ENCODE data around the gene DPY19L2.

DNA sequence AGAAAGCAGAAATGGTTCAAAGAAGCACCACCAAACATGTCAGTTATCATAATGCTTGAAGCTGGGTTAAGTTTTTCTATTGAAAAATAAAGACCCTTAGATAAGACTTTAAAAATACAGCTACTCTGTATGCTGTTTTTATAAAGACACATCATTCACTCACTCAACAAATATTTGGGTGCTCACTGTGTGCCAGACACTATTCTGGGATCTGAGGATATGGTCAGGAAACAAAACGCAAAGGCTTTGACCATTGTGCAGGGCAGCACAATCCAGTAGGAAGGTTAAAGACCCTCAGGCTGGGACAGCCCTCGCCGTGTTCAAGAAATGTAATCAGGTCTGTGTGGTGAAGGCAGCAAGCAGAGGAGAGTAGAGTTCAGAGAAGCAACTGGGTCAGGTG lies 38.0 kb upstream of the DPY19L2 start:
- TF ChIP-seq FOS (IDR thresholded peaks at IDR 0.05; ENCODE audit: low read depth, low read length) = no peak
- TF ChIP-seq, protein P1, sequence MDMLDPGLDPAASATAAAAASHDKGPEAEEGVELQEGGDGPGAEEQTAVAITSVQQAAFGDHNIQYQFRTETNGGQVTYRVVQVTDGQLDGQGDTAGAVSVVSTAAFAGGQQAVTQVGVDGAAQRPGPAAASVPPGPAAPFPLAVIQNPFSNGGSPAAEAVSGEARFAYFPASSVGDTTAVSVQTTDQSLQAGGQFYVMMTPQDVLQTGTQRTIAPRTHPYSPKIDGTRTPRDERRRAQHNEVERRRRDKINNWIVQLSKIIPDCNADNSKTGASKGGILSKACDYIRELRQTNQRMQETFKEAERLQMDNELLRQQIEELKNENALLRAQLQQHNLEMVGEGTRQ (IDR thresholded peaks at IDR 0.05; ENCODE audit: low read depth, low read length) = no peak
- TF ChIP-seq, protein P2, sequence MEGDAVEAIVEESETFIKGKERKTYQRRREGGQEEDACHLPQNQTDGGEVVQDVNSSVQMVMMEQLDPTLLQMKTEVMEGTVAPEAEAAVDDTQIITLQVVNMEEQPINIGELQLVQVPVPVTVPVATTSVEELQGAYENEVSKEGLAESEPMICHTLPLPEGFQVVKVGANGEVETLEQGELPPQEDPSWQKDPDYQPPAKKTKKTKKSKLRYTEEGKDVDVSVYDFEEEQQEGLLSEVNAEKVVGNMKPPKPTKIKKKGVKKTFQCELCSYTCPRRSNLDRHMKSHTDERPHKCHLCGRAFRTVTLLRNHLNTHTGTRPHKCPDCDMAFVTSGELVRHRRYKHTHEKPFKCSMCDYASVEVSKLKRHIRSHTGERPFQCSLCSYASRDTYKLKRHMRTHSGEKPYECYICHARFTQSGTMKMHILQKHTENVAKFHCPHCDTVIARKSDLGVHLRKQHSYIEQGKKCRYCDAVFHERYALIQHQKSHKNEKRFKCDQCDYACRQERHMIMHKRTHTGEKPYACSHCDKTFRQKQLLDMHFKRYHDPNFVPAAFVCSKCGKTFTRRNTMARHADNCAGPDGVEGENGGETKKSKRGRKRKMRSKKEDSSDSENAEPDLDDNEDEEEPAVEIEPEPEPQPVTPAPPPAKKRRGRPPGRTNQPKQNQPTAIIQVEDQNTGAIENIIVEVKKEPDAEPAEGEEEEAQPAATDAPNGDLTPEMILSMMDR (conservative IDR thresholded peaks at IDR 0.05; ENCODE audit: low read depth, low read length) = no peak
- TF ChIP-seq POLR2A (IDR thresholded peaks at IDR 0.05; ENCODE audit: low read depth, low read length) = no peak
- TF ChIP-seq, protein P3, sequence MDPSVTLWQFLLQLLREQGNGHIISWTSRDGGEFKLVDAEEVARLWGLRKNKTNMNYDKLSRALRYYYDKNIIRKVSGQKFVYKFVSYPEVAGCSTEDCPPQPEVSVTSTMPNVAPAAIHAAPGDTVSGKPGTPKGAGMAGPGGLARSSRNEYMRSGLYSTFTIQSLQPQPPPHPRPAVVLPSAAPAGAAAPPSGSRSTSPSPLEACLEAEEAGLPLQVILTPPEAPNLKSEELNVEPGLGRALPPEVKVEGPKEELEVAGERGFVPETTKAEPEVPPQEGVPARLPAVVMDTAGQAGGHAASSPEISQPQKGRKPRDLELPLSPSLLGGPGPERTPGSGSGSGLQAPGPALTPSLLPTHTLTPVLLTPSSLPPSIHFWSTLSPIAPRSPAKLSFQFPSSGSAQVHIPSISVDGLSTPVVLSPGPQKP (IDR thresholded peaks at IDR 0.05; ENCODE audit: borderline replicate concordance, low read depth, low read length) = no peak
- no peak for TF ChIP-seq BHLHE40 (IDR thresholded peaks at IDR 0.05; ENCODE audit: low read depth, low read length)
- TF ChIP-seq MAFK (IDR thresholded peaks at IDR 0.05; ENCODE audit: low read depth, low read length) = no peak
- TF ChIP-seq MAZ (IDR thresholded peaks at IDR 0.05; ENCODE audit: borderline replicate concordance, low read depth, low read length) = no peak
- TF ChIP-seq RAD21 (IDR thresholded peaks at IDR 0.05; ENCODE audit: low read length) = no peak
- no peak for TF ChIP-seq CHD1 (IDR thresholded peaks at IDR 0.05; ENCODE audit: low read depth, low read length)
- no peak for TF ChIP-seq CEBPB (IDR thresholded peaks at IDR 0.05; ENCODE audit: low read depth, low read length)
